ENCODE data around the gene COQ8A.

Gene COQ8A

GRCh38 chr1:227032396-227032795 lies 92.3 kb downstream of the COQ8A start:
- DNase-seq: no peak

GRCh38 chr1:227033880-227034279 lies 93.8 kb downstream of the COQ8A start:
- DNase-seq: no peak

GRCh38 chr1:227035316-227035715 lies 95.2 kb downstream of the COQ8A start:
- DNase-seq: no peak

- no peak for DNase-seq
Observed at GRCh38 chr1:227037121-227037520, 97.0 kb downstream of the COQ8A start.
